Colonic mucosa (tissue), 4 donors: ENCODE measurements around the gene ACSM2A. TPM values are rescaled to one million over a fixed set of nuclear protein-coding genes. Genes with fewer than 3 reads are reported as not detected.
"Not testable (repeated sequence)": the region's sequence is repeated elsewhere in the genome, so short reads cannot be mapped to it uniquely, and the experiment has no call there.

Source experiments
- DNase-seq: peaks from one replicate; pipeline ENCODE4 v3.0.0-alpha.2; 2020
- H3K27ac ChIP-seq: fragments of 200-600 bp; one replicate; pipeline ENCODE4 v1.8.0; 2021
- H3K27me3 ChIP-seq: fragments of 200-600 bp; one replicate; pipeline ENCODE4 v1.8.0; 2021
- H3K36me3 ChIP-seq: fragments of 200-600 bp; one replicate; pipeline ENCODE4 v1.8.0; 2021
- H3K4me1 ChIP-seq: fragments of 200-600 bp; one replicate; pipeline ENCODE4 v1.8.0; 2021; ENCODE audit warnings: mild to moderate bottlenecking
- H3K4me3 ChIP-seq: fragments of 200-600 bp; one replicate; pipeline ENCODE4 v1.8.0; 2021
- H3K9ac ChIP-seq, 2 donors: one replicate each; pipeline ENCODE4 v1.7.0; 2013; ENCODE audit warnings: control low read depth in 2 of 2, low read depth in 2 of 2, low read length in 2 of 2
- H3K9me3 ChIP-seq: fragments of 200-600 bp; one replicate; pipeline ENCODE4 v1.8.0; 2021
- CTCF ChIP-seq: fragments of 200-600 bp; IDR thresholded peaks from one replicate; pipeline ENCODE4 v1.8.0; 2022; ENCODE audit warnings: antibody characterized with exemption, mild to moderate bottlenecking
- intact Hi-C: fragments of 100-400 bp; cut with DNase I; formaldehyde crosslinking; loops from one replicate; pipeline ENCODE4 v1.14.1; 2022
- total RNA-seq, 2 donors: library from RNA; stranded (reverse); fragmentation: NEBNext Ultra II Directional in 1 of 2; extraction: Animal tissue kit (Norgen Biotek cat#: 25700) in 1 of 2; gene quantifications; one replicate each; pipeline ENCODE4 v1.2.1, GENCODE V29; 2021
- donor health status: healthy.
- donor health status: DM: no; HTN: no; CAD: no.
- donor health status: DM: no; HTN: no; CAD: no.

ACSM2A gene
- total RNA-seq, 2 donors from 2014 or later, result 0.20 TPM; not detected in 1

- Histone ChIP-seq H3K36me3 (no peaks in the 10 kb centered on the region), H3K9ac (no peak overlapping the region), H3K4me1 (no peaks in the 10 kb centered on the region), H3K27ac (no peak overlapping the region), H3K4me3 (no peak overlapping the region), H3K9me3 (no peaks in the 10 kb centered on the region), H3K27me3 (no peaks in the 10 kb centered on the region)
- no peak for DNase-seq
- no peak for TF ChIP-seq CTCF
- intact Hi-C loops, result no loop called here
These were observed 20.4 kb upstream of the ACSM2A start for GRCh38 chr16:20430948-20431347.

GRCh38 chr16:20438950-20439349 lies 12.4 kb upstream of the ACSM2A start:
- H3K4me3 ChIP-seq, H3K4me1 ChIP-seq, DNase-seq, H3K27me3 ChIP-seq, H3K9me3 ChIP-seq, H3K36me3 ChIP-seq, H3K9ac ChIP-seq, H3K27ac ChIP-seq: not testable (repeated sequence)
- intact Hi-C loops, result loop anchor here (5.0 kb wide), 1 partner anchor 148 kb away; no protein-coding TSS in a partner anchor

- DNase-seq, H3K9ac ChIP-seq, H3K27ac ChIP-seq, H3K36me3 ChIP-seq, H3K4me1 ChIP-seq, H3K9me3 ChIP-seq, H3K4me3 ChIP-seq, H3K27me3 ChIP-seq: not testable (repeated sequence)
- intact Hi-C loops, result loop anchor here (5.0 kb wide), 1 partner anchor 147 kb away; no protein-coding TSS in a partner anchor
These were observed 11.5 kb upstream of the ACSM2A start for GRCh38 chr16:20439820-20440231.

- intact Hi-C loops, H3K4me1 ChIP-seq, H3K27ac ChIP-seq, H3K9ac ChIP-seq, H3K9me3 ChIP-seq, DNase-seq, H3K4me3 ChIP-seq, H3K36me3 ChIP-seq, H3K27me3 ChIP-seq: not testable (repeated sequence)
These were observed 10.6 kb upstream of the ACSM2A start for GRCh38 chr16:20440731-20441130.

GRCh38 chr16:20441191-20441590 lies 10.1 kb upstream of the ACSM2A start:
- Histone ChIP-seq H3K36me3 (no peaks in the 10 kb centered on the region), H3K9ac (no peak overlapping the region), H3K4me3 (no peak overlapping the region), H3K4me1 (no peaks in the 10 kb centered on the region), H3K27ac (no peak overlapping the region), H3K9me3 (no peaks in the 10 kb centered on the region), H3K27me3 (no peaks in the 10 kb centered on the region)
- intact Hi-C loops, result no loop called here
- no peak for TF ChIP-seq CTCF
- DNase-seq, result no peak

- H3K9me3 ChIP-seq, H3K4me1 ChIP-seq, H3K27ac ChIP-seq, H3K36me3 ChIP-seq, H3K9ac ChIP-seq, DNase-seq, H3K27me3 ChIP-seq, intact Hi-C loops, H3K4me3 ChIP-seq: not testable (repeated sequence)
These were observed 9.5 kb upstream of the ACSM2A start for GRCh38 chr16:20441859-20442258.

GRCh38 chr16:20446652-20447393 lies 4.5 kb upstream of the ACSM2A start:
- H3K4me3 ChIP-seq, DNase-seq, H3K9me3 ChIP-seq, H3K36me3 ChIP-seq, H3K27ac ChIP-seq, H3K9ac ChIP-seq, intact Hi-C loops, H3K4me1 ChIP-seq, H3K27me3 ChIP-seq: not testable (repeated sequence)

GRCh38 chr16:20453633-20454032 lies 2.3 kb downstream of the ACSM2A start:
- H3K9me3 ChIP-seq, H3K4me3 ChIP-seq, H3K27me3 ChIP-seq, H3K4me1 ChIP-seq, DNase-seq, H3K27ac ChIP-seq, H3K36me3 ChIP-seq, H3K9ac ChIP-seq, intact Hi-C loops: not testable (repeated sequence)

GRCh38 chr16:20459227-20459626 lies 7.9 kb downstream of the ACSM2A start:
- DNase-seq, result not testable (repeated sequence)

GRCh38 chr16:20460313-20460712 lies 9.0 kb downstream of the ACSM2A start:
- intact Hi-C loops, H3K9me3 ChIP-seq, H3K27me3 ChIP-seq, H3K4me3 ChIP-seq, H3K9ac ChIP-seq, DNase-seq, H3K27ac ChIP-seq, H3K36me3 ChIP-seq, H3K4me1 ChIP-seq: not testable (repeated sequence)

More at GRCh38 chr16:20459227-20459626, 7.9 kb downstream of the ACSM2A start:
- H3K4me3 ChIP-seq, H3K27ac ChIP-seq, H3K9ac ChIP-seq, H3K4me1 ChIP-seq, H3K27me3 ChIP-seq, H3K9me3 ChIP-seq, intact Hi-C loops, H3K36me3 ChIP-seq: not testable (repeated sequence)

GRCh38 chr16:20468954-20469353 lies 17.6 kb downstream of the ACSM2A start:
- H3K27ac ChIP-seq, intact Hi-C loops, H3K9me3 ChIP-seq: not testable (repeated sequence)

GRCh38 chr16:20469930-20470329 lies 18.6 kb downstream of the ACSM2A start:
- H3K4me3 ChIP-seq, H3K4me1 ChIP-seq, H3K27me3 ChIP-seq, DNase-seq, H3K27ac ChIP-seq, H3K9me3 ChIP-seq, intact Hi-C loops, H3K9ac ChIP-seq, H3K36me3 ChIP-seq: not testable (repeated sequence)

More at GRCh38 chr16:20468954-20469353, 17.6 kb downstream of the ACSM2A start:
- not testable (repeated sequence) for H3K9ac ChIP-seq, DNase-seq, H3K4me3 ChIP-seq, H3K36me3 ChIP-seq, H3K4me1 ChIP-seq, H3K27me3 ChIP-seq
